ENCODE results near the gene SGPP2. TPM values are rescaled to one million over a fixed set of nuclear protein-coding genes. Genes with fewer than 3 reads are reported as not detected.

SGPP2 gene
- total RNA-seq, 4 donors from 2014 or later, result 27.3 to 65.6 (median 49.0) TPM

GRCh38 chr2:222545823-222546795 is 121.8 kb downstream of the SGPP2 start:
- peaks cover 9% of the 10 kb centered on the region for H3K4me1 ChIP-seq
- no peak overlapping the region for H3K4me3 ChIP-seq
- no peaks in the 10 kb centered on the region for H3K9me3 ChIP-seq
- no peak for TF ChIP-seq CTCF (IDR thresholded peaks at IDR 0.05)
- TF ChIP-seq POLR2A (IDR thresholded peaks at IDR 0.05), result no peak
- no peak for TF ChIP-seq EP300 (IDR thresholded peaks at IDR 0.05)
- no peak for TF ChIP-seq POLR2AphosphoS5 (IDR thresholded peaks at IDR 0.05)
- no peak overlapping the region for H3K27ac ChIP-seq
- H3K27me3 ChIP-seq, result no peaks in the 10 kb centered on the region
- WGBS, result 70% methylated on average over 6 of the region's 6 CpGs
- no peak for DNase-seq (ENCODE audit: low spot score in 2 of 2)
- H3K36me3 ChIP-seq, result no peaks in the 10 kb centered on the region

- TF ChIP-seq POLR2A (IDR thresholded peaks at IDR 0.05), result no peak
- TF ChIP-seq CTCF (IDR thresholded peaks at IDR 0.05), result no peak
- no peak for TF ChIP-seq POLR2AphosphoS5 (IDR thresholded peaks at IDR 0.05)
- no peak for TF ChIP-seq EP300 (IDR thresholded peaks at IDR 0.05)
- no peaks in the 10 kb centered on the region for H3K27me3 ChIP-seq
- no peaks in the 10 kb centered on the region for H3K36me3 ChIP-seq
- H3K27ac ChIP-seq, result no peak overlapping the region
- no peak overlapping the region for H3K4me3 ChIP-seq
- no peaks in the 10 kb centered on the region for H3K9me3 ChIP-seq
- WGBS, result 47% methylated on average over 5 of the region's 5 CpGs
- DNase-seq (ENCODE audit: low spot score in 2 of 2), result no peak
- peaks cover 9% of the 10 kb centered on the region for H3K4me1 ChIP-seq
Observed at GRCh38 chr2:222547083-222547482, 122.7 kb downstream of the SGPP2 start.

- WGBS, result 60% methylated on average over 3 of the region's 3 CpGs
- no peaks in the 10 kb centered on the region for H3K9me3 ChIP-seq
- H3K36me3 ChIP-seq, result no peaks in the 10 kb centered on the region
- TF ChIP-seq EP300 (IDR thresholded peaks at IDR 0.05), result no peak
- peaks cover 3% of the 10 kb centered on the region for H3K27me3 ChIP-seq
- H3K4me1 ChIP-seq, result peaks cover 9% of the 10 kb centered on the region
- no peak overlapping the region for H3K27ac ChIP-seq
- no peak for DNase-seq (ENCODE audit: low spot score in 2 of 2)
- H3K4me3 ChIP-seq, result no peak overlapping the region
Observed at GRCh38 chr2:222548992-222549391, 124.6 kb downstream of the SGPP2 start.

GRCh38 chr2:222554517-222554916 is 130.2 kb downstream of the SGPP2 start:
- TF ChIP-seq POLR2AphosphoS5 (IDR thresholded peaks at IDR 0.05) (no peak), POLR2A (IDR thresholded peaks at IDR 0.05) (no peak), CTCF (IDR thresholded peaks at IDR 0.05) (no peak), EP300 (IDR thresholded peaks at IDR 0.05) (no peak)
- no peak for DNase-seq (ENCODE audit: low spot score in 2 of 2)
- H3K4me1 ChIP-seq, result no peaks in the 10 kb centered on the region
- H3K9me3 ChIP-seq, result no peaks in the 10 kb centered on the region
- no peak overlapping the region for H3K4me3 ChIP-seq
- no peak overlapping the region for H3K27ac ChIP-seq
- H3K27me3 ChIP-seq, result peaks cover 5% of the 10 kb centered on the region
- H3K36me3 ChIP-seq, result no peaks in the 10 kb centered on the region
- WGBS, result 66% methylated on average over 7 of the region's 7 CpGs

GRCh38 chr2:222561151-222561550 is 136.8 kb downstream of the SGPP2 start:
- H3K4me1 ChIP-seq, result no peaks in the 10 kb centered on the region

More at GRCh38 chr2:222561151-222561550, 136.8 kb downstream of the SGPP2 start:
- no peaks in the 10 kb centered on the region for H3K9me3 ChIP-seq
- H3K4me3 ChIP-seq, result no peak overlapping the region
- H3K27ac ChIP-seq, result no peak overlapping the region
- no peak for DNase-seq (ENCODE audit: low spot score in 2 of 2)
- TF ChIP-seq EP300 (IDR thresholded peaks at IDR 0.05), result no peak
- no peak for TF ChIP-seq POLR2A (IDR thresholded peaks at IDR 0.05)
- no peak for TF ChIP-seq POLR2AphosphoS5 (IDR thresholded peaks at IDR 0.05)
- no peak for TF ChIP-seq CTCF (IDR thresholded peaks at IDR 0.05)
- WGBS, result 97% methylated on average over 4 of the region's 4 CpGs
- H3K36me3 ChIP-seq, result peaks cover 1% of the 10 kb centered on the region
- H3K27me3 ChIP-seq, result peaks cover 2% of the 10 kb centered on the region
